HG03571 (cell line): ENCODE measurements around the gene LINC01488.

Source experiments
- ATAC-seq: cut with Tn5 transposase; IDR thresholded peaks from one replicate; pipeline ENCODE4 v1.9.1; 2021; ENCODE audit not compliant: unreplicated experiment

Gene LINC01488

GRCh38 chr11:69525516-69526452 lies 44.3 kb downstream of the LINC01488 start:
- no peak for ATAC-seq

GRCh38 chr11:69526453-69526810 lies 45.0 kb downstream of the LINC01488 start:
- ATAC-seq = no peak

GRCh38 chr11:69529001-69529400 lies 47.5 kb downstream of the LINC01488 start:
- no peak for ATAC-seq

GRCh38 chr11:69530278-69531070 lies 49.0 kb downstream of the LINC01488 start:
- ATAC-seq = no peak

GRCh38 chr11:69531071-69531716 lies 49.7 kb downstream of the LINC01488 start:
- no peak for ATAC-seq

GRCh38 chr11:69531717-69532088 lies 50.2 kb downstream of the LINC01488 start:
- ATAC-seq = no peak

- ATAC-seq = no peak
Measured at GRCh38 chr11:69533296-69534165, 52.1 kb downstream of the LINC01488 start.

GRCh38 chr11:69534166-69534530 lies 52.7 kb downstream of the LINC01488 start:
- ATAC-seq = no peak

GRCh38 chr11:69535908-69536307 lies 54.4 kb downstream of the LINC01488 start:
- no peak for ATAC-seq

- ATAC-seq = no peak
Measured at GRCh38 chr11:69536406-69536805, 54.9 kb downstream of the LINC01488 start.

- ATAC-seq = no peak
Measured at GRCh38 chr11:69537126-69537525, 55.7 kb downstream of the LINC01488 start.

- no peak for ATAC-seq
Measured at GRCh38 chr11:69537855-69538640, 56.6 kb downstream of the LINC01488 start.

GRCh38 chr11:69538854-69539253 lies 57.4 kb downstream of the LINC01488 start:
- ATAC-seq = no peak

- ATAC-seq = no peak
Measured at GRCh38 chr11:69539416-69540117, 58.1 kb downstream of the LINC01488 start.

GRCh38 chr11:69540118-69541000 lies 58.9 kb downstream of the LINC01488 start:
- ATAC-seq = no peak

GRCh38 chr11:69541001-69541285 lies 59.5 kb downstream of the LINC01488 start:
- no peak for ATAC-seq

GRCh38 chr11:69541501-69542313 lies 60.2 kb downstream of the LINC01488 start:
- no peak for ATAC-seq
